Adrenal gland (tissue), 12 donors: ENCODE results near the gene VEGFC. TPM values are rescaled to one million over a fixed set of nuclear protein-coding genes. Genes with fewer than 3 reads are reported as not detected.

Source experiments
- DNase-seq, 7 donors: peaks; one replicate each; pipeline ENCODE4 v3.0.0-alpha.2; 2019 to 2020
- H3K27ac ChIP-seq, 5 donors: fragments of 200-600 bp; sonication (generic) in 4 of 5; 1 replicate in 3 of 5; 2 replicates in 2 of 5; pipeline versions ENCODE4 v1.5.1 to v1.8.0; 2016 to 2020; ENCODE audit warnings: mild to moderate bottlenecking in 1 of 5
- H3K27me3 ChIP-seq: fragments of 200-600 bp; 2 replicates; pipeline ENCODE4 v1.8.0; 2021
- H3K36me3 ChIP-seq, 2 donors: fragments of 200-600 bp; replicated peaks in 1 of 2; 1 replicate in 1 of 2; 2 replicates in 1 of 2; pipeline versions ENCODE4 v1.5.1 to v1.8.0; 2018 to 2022
- H3K4me1 ChIP-seq, 2 donors: fragments of 200-600 bp; replicated peaks in 1 of 2; 1 replicate in 1 of 2; 2 replicates in 1 of 2; pipeline versions ENCODE4 v1.5.1 to v1.8.0; 2018 to 2021
- H3K4me3 ChIP-seq, 4 donors: fragments of 200-600 bp; sonication (generic) in 3 of 4; one replicate each; pipeline ENCODE4 v1.5.1; 2016 to 2018
- H3K9me3 ChIP-seq, 3 donors: fragments of 200-600 bp; sonication (generic) in 1 of 3; replicated peaks in 1 of 3; 1 replicate in 2 of 3; 2 replicates in 1 of 3; pipeline versions ENCODE4 v1.5.1 to v1.8.0; 2016 to 2021
- CTCF ChIP-seq, 6 experiments: fragments of 450-650 bp in 4 of 6; fragments of 200-600 bp in 2 of 6; sonication (generic) in 1 of 6; IDR thresholded peaks; 1 replicate in 5 of 6; 2 replicates in 1 of 6; pipeline versions ENCODE4 v1.5.1 to v1.8.0; 2016 to 2021; ENCODE audit warnings: antibody characterized with exemption in 6 of 6, mild to moderate bottlenecking in 2 of 6, moderate library complexity in 1 of 6
- POLR2A ChIP-seq, 2 donors: fragments of 450-650 bp; IDR thresholded peaks; one replicate each; pipeline ENCODE4 v1.6.1; 2017; ENCODE audit warnings: antibody characterized with exemption in 2 of 2, mild to moderate bottlenecking in 2 of 2, moderate library complexity in 1 of 2
- WGBS, 4 donors: extraction: QIAGEN DNeasy Blood & Tissue Kit in 2 of 4; methylation state at CpG; one replicate each; pipeline versions ENCODE4 v1.1.5 to v1.1.7; 2013 to 2017; 5-methylcytosine and 5-hydroxymethylcytosine counted together
- intact Hi-C, 2 donors: fragments of 100-400 bp; cut with DNase I; formaldehyde crosslinking; loops; one replicate each; pipeline versions ENCODE4 v1.14.1 to v1.15.0; 2022 to 2023
- polyA plus RNA-seq, 3 donors: library from polyadenylated mRNA; stranded (reverse); fragments of 200-250 nt in 2 of 3; fragments of 350-450 nt in 1 of 3; fragmentation: Illumina TruSeq in 1 of 3; extraction: RNeasy Lipid Tissue Mini Kit (QIAGEN cat#74804) in 1 of 3; gene quantifications; one replicate each; pipeline ENCODE4 v1.2.3, GENCODE V29; 2013 to 2014
- total RNA-seq, 9 donors: library from RNA; depleted of rRNA in 4 of 9; stranded (reverse); fragments of >200 nt in 4 of 9; fragments of 120-200 nt in 1 of 9; fragmentation: NEBNext Ultra II Directional in 1 of 9; extraction: Animal tissue kit (Norgen Biotek cat#: 25700) in 1 of 9; gene quantifications; one replicate each; pipeline versions ENCODE4 v1.1.0 to v1.2.4, GENCODE V29; 2013 to 2023
- donor health status: healthy with polysubstance abuse.
- donor health status: Bipolar disorder and iron deficiency.
- donor health status: DM: yes; HTN: yes; CAD: no.
- donor health status: DM: no; HTN: no; CAD: no.
- donor health status: DM: no; HTN: no; CAD: no.
- donor health status: DM: yes; HTN: yes; CAD: no.

VEGFC gene
- total and polyA plus RNA-seq, 12 donors = 2.9 to 30.7 (median 8.2) TPM

GRCh38 chr4:176769514-176769913, 23.2 kb downstream of the VEGFC start:
- H3K27me3 ChIP-seq = no peaks in the 10 kb centered on the region
- H3K27ac ChIP-seq = peak overlapping the region in 3 of 5 donors; percentile 1 to 58 (median 48)
- peak in 5 of 7 donors; percentile 20 to 46 (median 26) for DNase-seq
- no peaks in the 10 kb centered on the region for H3K9me3 ChIP-seq
- H3K36me3 ChIP-seq = no peaks in the 10 kb centered on the region
- peaks cover 5 to 18% of the 10 kb centered on the region in 2 donors for H3K4me1 ChIP-seq
- no peak for TF ChIP-seq POLR2A (IDR thresholded peaks at IDR 0.05)
- no peak for TF ChIP-seq CTCF (IDR thresholded peaks at IDR 0.05)
- intact Hi-C loops = no loop called here
- H3K4me3 ChIP-seq = no peak overlapping the region
- 27 to 45% (median 36%) methylated on average over 2 of the region's 2 CpGs for WGBS, 4 donors

- DNase-seq = no peak
- intact Hi-C loops = no loop called here
- Histone ChIP-seq H3K4me3 (no peak overlapping the region), H3K27me3 (no peaks in the 10 kb centered on the region), H3K9me3 (no peaks in the 10 kb centered on the region), H3K4me1 (peaks cover 5 to 18% of the 10 kb centered on the region in 2 donors), H3K27ac (no peak overlapping the region), H3K36me3 (no peaks in the 10 kb centered on the region)
- TF ChIP-seq CTCF (IDR thresholded peaks at IDR 0.05) (no peak), POLR2A (IDR thresholded peaks at IDR 0.05) (no peak)
- 88 to 100% (median 95%) methylated on average over 1 of the region's 1 CpG for WGBS, 4 donors
Observed at GRCh38 chr4:176767183-176767582, 25.5 kb downstream of the VEGFC start.

- no peak overlapping the region for H3K27ac ChIP-seq
- TF ChIP-seq CTCF (IDR thresholded peaks at IDR 0.05) (no peak), POLR2A (IDR thresholded peaks at IDR 0.05) (no peak)
- WGBS, 4 donors = 82 to 89% (median 85%) methylated on average over 3 of the region's 3 CpGs
- H3K9me3 ChIP-seq = no peaks in the 10 kb centered on the region
- intact Hi-C loops = no loop called here
- H3K4me3 ChIP-seq = no peak overlapping the region
- H3K36me3 ChIP-seq = no peaks in the 10 kb centered on the region
- DNase-seq = no peak
- H3K27me3 ChIP-seq = no peaks in the 10 kb centered on the region
- peaks cover 0 to 4% of the 10 kb centered on the region in 2 donors for H3K4me1 ChIP-seq
Observed at GRCh38 chr4:176762661-176763308, 29.9 kb downstream of the VEGFC start.

GRCh38 chr4:176761872-176762271, 30.9 kb downstream of the VEGFC start:
- 90 to 96% (median 94%) methylated on average over 3 of the region's 3 CpGs for WGBS, 4 donors
- H3K4me3 ChIP-seq = no peak overlapping the region
- intact Hi-C loops = no loop called here
- H3K27ac ChIP-seq = no peak overlapping the region
- H3K27me3 ChIP-seq = no peaks in the 10 kb centered on the region
- no peak for DNase-seq
- no peaks in the 10 kb centered on the region for H3K36me3 ChIP-seq
- H3K9me3 ChIP-seq = no peaks in the 10 kb centered on the region
- TF ChIP-seq POLR2A (IDR thresholded peaks at IDR 0.05) (no peak), CTCF (IDR thresholded peaks at IDR 0.05) (no peak)
- H3K4me1 ChIP-seq = peaks cover 0 to 4% of the 10 kb centered on the region in 2 donors
